ENCODE measurements around the gene FAM98A.

FAM98A gene

GRCh38 chr2:33555681-33556080 is 43.4 kb downstream of the FAM98A start:
- TF ChIP-seq CTCF (IDR thresholded peaks at IDR 0.05; ENCODE audit: insufficient read depth, low read length, poor library complexity, severe bottlenecking), result no peak
- no peak for TF ChIP-seq EZH2phosphoT487 (conservative IDR thresholded peaks at IDR 0.05; ENCODE audit: low read length)
- H3K36me3 ChIP-seq (ENCODE audit: low read length), result peaks cover 68% of the 10 kb centered on the region
- no peak overlapping the region for H3K4me2 ChIP-seq (ENCODE audit: low read depth, low read length, poor library complexity, severe bottlenecking)
- no peaks in the 10 kb centered on the region for H3K27me3 ChIP-seq (ENCODE audit: low read length)
- no peaks in the 10 kb centered on the region for H4K20me1 ChIP-seq (ENCODE audit: low read depth, low read length)
- no peaks in the 10 kb centered on the region for H3K79me2 ChIP-seq (ENCODE audit: insufficient read depth, low read length)
- H3K27ac ChIP-seq (ENCODE audit: low read depth, low read length), result no peak overlapping the region
- H3K9me2 ChIP-seq (replicated peaks; ENCODE audit: insufficient read depth, low read length), result no peaks in the 10 kb centered on the region
- no peak overlapping the region for H3K4me3 ChIP-seq (ENCODE audit: insufficient read depth, low read length, poor library complexity, severe bottlenecking)
- H2AFZ ChIP-seq (ENCODE audit: low read depth, low read length, severe bottlenecking), result no peak overlapping the region
- peaks cover 3% of the 10 kb centered on the region; the same call in 1 of the 2 replicates for H3F3A ChIP-seq (ENCODE audit: insufficient read depth)
- no peaks in the 10 kb centered on the region for H3K9me3 ChIP-seq (ENCODE audit: insufficient read depth, low read length)
- H3K9ac ChIP-seq (ENCODE audit: low read length), result no peak overlapping the region

GRCh38 chr2:33552758-33553461 is 46.2 kb downstream of the FAM98A start:
- Histone ChIP-seq H3K27ac (ENCODE audit: low read depth, low read length) (0 out of 2 replicates have a peak overlapping the region, but pooled peaks have one; percentile 20), H3K79me2 (ENCODE audit: insufficient read depth, low read length) (0 out of 2 replicates have a peak, but pooled peaks cover 8% of the 10 kb centered on the region), H2AFZ (ENCODE audit: low read depth, low read length, severe bottlenecking) (no peak overlapping the region), H3K36me3 (ENCODE audit: low read length) (peaks cover 64% of the 10 kb centered on the region), H3K4me3 (ENCODE audit: insufficient read depth, low read length, poor library complexity, severe bottlenecking) (no peak overlapping the region), H4K20me1 (ENCODE audit: low read depth, low read length) (no peaks in the 10 kb centered on the region), H3K4me2 (ENCODE audit: low read depth, low read length, poor library complexity, severe bottlenecking) (no peak overlapping the region), H3K9ac (ENCODE audit: low read length) (no peak overlapping the region), H3K9me3 (ENCODE audit: insufficient read depth, low read length) (no peaks in the 10 kb centered on the region), H3F3A (ENCODE audit: insufficient read depth) (peaks cover 8% of the 10 kb centered on the region), H3K9me2 (replicated peaks; ENCODE audit: insufficient read depth, low read length) (no peaks in the 10 kb centered on the region), H3K27me3 (ENCODE audit: low read length) (no peaks in the 10 kb centered on the region)
- no peak for TF ChIP-seq CTCF (IDR thresholded peaks at IDR 0.05; ENCODE audit: insufficient read depth, low read length, poor library complexity, severe bottlenecking)
- no peak for TF ChIP-seq EZH2phosphoT487 (conservative IDR thresholded peaks at IDR 0.05; ENCODE audit: low read length)

- H3K27me3 ChIP-seq (ENCODE audit: low read length), result no peaks in the 10 kb centered on the region
- no peaks in the 10 kb centered on the region for H3K9me2 ChIP-seq (replicated peaks; ENCODE audit: insufficient read depth, low read length)
- H3K9ac ChIP-seq (ENCODE audit: low read length), result no peak overlapping the region
- TF ChIP-seq EZH2phosphoT487 (conservative IDR thresholded peaks at IDR 0.05; ENCODE audit: low read length), result no peak
- TF ChIP-seq CTCF (IDR thresholded peaks at IDR 0.05; ENCODE audit: insufficient read depth, low read length, poor library complexity, severe bottlenecking), result no peak
- H4K20me1 ChIP-seq (ENCODE audit: low read depth, low read length), result no peaks in the 10 kb centered on the region
- H3K4me2 ChIP-seq (ENCODE audit: low read depth, low read length, poor library complexity, severe bottlenecking), result no peak overlapping the region
- H2AFZ ChIP-seq (ENCODE audit: low read depth, low read length, severe bottlenecking), result no peak overlapping the region
- H3K4me3 ChIP-seq (ENCODE audit: insufficient read depth, low read length, poor library complexity, severe bottlenecking), result no peak overlapping the region
- no peaks in the 10 kb centered on the region for H3K9me3 ChIP-seq (ENCODE audit: insufficient read depth, low read length)
- H3K27ac ChIP-seq (ENCODE audit: low read depth, low read length), result no peak overlapping the region
- peaks cover 64% of the 10 kb centered on the region for H3K36me3 ChIP-seq (ENCODE audit: low read length)
- peaks cover 13% of the 10 kb centered on the region for H3F3A ChIP-seq (ENCODE audit: insufficient read depth)
- 0 out of 2 replicates have a peak, but pooled peaks cover 8% of the 10 kb centered on the region for H3K79me2 ChIP-seq (ENCODE audit: insufficient read depth, low read length)
These were observed 48.9 kb downstream of the FAM98A start for GRCh38 chr2:33550206-33550605.

Data from SU-DHL-6 (cell line).